Mammary epithelial cell (primary cell): Measurements from ENCODE around the gene HCRT.

Source experiments
- EZH2 ChIP-seq: IDR thresholded peaks from 2 replicates; pipeline ENCODE4 v1.6.1; 2012; ENCODE audit warnings: low read length, inconsistent platforms, borderline replicate concordance
- TF ChIP-seq, protein P1 (sequence below), 2 donors: IDR thresholded peaks in 1 of 2; conservative IDR thresholded peaks in 1 of 2; 2 replicates each; pipeline ENCODE4 v1.5.1; 2011 to 2012; ENCODE audit warnings: inconsistent platforms in 2 of 2, low read length in 2 of 2, mild to moderate bottlenecking in 2 of 2, control low read depth in 1 of 2, low read depth in 1 of 2; ENCODE audit not compliant: insufficient read depth in 1 of 2; ENCODE audit errors: extremely low read depth in 1 of 2

DNA sequence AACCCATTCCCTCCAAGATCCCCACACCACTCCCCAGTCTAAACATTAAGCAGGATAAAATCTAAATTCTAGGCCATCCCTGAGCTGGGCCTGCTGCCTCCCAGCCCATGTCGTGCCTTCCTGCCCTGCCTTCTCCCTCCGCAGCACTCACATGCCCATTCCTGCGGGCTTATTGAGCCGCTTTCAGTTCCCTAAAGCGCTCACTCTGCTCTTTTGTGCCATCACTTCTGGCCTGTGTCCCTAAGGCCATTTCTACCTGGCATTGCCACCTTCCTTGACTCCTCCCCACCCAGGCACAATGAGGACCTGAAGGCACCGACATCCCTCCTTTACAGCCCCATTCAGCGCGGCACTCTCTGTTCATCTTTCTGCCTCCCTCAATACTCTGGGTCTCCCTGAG, 17.4 kb downstream of the HCRT start:
- TF ChIP-seq, protein P1, sequence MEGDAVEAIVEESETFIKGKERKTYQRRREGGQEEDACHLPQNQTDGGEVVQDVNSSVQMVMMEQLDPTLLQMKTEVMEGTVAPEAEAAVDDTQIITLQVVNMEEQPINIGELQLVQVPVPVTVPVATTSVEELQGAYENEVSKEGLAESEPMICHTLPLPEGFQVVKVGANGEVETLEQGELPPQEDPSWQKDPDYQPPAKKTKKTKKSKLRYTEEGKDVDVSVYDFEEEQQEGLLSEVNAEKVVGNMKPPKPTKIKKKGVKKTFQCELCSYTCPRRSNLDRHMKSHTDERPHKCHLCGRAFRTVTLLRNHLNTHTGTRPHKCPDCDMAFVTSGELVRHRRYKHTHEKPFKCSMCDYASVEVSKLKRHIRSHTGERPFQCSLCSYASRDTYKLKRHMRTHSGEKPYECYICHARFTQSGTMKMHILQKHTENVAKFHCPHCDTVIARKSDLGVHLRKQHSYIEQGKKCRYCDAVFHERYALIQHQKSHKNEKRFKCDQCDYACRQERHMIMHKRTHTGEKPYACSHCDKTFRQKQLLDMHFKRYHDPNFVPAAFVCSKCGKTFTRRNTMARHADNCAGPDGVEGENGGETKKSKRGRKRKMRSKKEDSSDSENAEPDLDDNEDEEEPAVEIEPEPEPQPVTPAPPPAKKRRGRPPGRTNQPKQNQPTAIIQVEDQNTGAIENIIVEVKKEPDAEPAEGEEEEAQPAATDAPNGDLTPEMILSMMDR (conservative IDR thresholded peaks at IDR 0.05 in 1 of 2, IDR thresholded peaks at IDR 0.05 in 1 of 2; ENCODE audit: extremely low read depth in 1 of 2, insufficient read depth in 1 of 2, low read depth in 1 of 2, low read length in 2 of 2), result no peak
- TF ChIP-seq EZH2, result no peak
